ENCODE data around the gene CRTAP.
"Not testable (repeated sequence)": the region's sequence is repeated elsewhere in the genome, so short reads cannot be mapped to it uniquely, and the experiment has no call there.

CRTAP gene

DNA sequence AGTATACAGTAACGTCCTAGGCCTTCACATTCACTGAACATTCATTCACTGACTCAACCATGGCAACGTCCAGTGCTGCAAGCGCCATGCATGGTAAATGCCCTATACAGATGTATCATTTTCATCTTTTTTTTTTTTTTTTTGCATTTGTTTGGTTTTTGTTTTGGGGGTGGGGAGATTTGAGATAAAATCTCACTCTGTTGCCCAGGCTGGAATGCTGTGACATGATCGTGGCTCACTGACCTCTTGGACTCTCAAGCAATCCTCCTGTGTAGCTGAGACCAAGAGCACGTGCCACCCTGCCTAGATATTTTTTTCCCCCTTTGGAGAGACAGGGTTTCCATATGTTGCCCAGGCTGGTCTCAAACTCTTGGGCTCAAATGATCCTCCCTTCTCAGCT is 67.4 kb downstream of the CRTAP start:
- no peak for DNase-seq

DNA sequence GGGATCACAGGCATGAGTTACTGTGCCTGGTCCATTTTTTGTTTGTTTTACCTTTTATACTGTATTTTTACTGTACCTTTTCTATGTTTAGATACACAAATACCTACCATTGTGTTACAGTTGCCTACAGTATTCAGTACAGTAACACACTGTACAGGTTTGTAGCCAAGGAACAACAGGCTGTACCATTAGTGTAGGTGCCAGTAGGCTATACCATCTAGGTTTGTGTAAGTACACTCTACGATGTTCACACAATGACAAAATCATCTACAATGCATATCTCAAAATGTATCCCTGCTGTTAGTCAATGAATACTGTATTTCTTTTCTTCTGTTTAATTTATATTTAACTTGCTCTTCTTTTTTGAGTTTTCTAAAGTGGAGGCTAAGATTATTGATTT is 67.8 kb downstream of the CRTAP start:
- DNase-seq = not testable (repeated sequence)

DNA sequence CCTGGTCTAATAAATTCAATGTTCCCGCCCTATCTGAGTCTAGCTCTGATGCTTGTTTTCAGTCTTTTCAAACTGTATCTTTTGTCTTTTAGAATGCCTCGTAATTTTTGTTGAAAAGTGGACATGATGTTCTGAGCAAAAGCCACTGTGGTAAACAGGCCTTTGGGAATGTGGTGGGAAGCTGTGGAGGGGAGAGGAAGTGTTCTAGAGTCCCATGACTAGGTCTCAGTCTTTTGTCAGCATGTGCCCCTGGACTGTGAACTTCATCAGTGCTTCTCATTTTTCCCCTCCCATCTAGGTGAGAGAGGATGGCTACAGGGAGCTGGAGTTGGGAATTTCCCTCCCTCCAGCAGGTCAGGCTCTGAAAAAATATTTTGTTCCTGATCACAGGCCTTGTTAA is 71.0 kb downstream of the CRTAP start:
- DNase-seq = no peak

DNA sequence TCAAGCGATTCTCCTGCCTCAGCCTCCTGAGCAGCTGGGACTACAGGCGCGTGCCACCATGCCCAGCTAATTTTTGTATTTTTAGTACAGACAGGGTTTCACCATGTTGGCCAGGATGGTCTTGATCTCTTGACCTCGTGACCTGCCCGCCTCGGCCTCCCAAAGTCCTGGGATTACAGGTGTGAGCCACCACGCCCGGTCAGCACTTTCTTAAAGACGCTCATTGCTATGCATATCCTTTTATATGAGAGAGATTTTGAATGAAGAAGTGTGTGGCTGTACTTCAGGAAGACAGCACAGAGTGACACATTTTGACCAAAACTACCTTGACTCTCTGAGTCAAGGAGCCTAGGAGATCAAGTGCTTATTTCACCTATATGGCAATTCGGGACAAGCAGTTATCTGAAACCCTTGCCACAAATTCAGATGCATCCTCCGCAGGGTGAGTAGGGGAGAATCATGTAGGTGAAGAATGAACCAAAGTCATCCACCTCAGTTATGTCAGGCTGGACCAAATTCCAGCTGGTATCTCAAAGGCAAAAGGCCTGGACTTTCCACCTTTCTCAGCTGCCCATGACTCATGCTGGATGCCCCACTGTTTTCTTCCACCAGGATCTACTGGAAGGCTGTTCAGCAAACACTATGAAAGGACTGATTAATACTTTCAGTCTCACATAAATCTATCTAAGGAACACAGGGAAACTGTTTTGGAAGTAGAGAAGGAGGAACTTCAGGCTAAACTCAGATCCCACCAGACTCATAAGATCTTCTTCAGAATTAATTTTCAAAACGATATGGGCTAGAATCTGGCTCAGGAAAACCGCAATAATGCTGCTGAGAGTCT is 72.9 kb downstream of the CRTAP start:
- no peak for DNase-seq

DNA sequence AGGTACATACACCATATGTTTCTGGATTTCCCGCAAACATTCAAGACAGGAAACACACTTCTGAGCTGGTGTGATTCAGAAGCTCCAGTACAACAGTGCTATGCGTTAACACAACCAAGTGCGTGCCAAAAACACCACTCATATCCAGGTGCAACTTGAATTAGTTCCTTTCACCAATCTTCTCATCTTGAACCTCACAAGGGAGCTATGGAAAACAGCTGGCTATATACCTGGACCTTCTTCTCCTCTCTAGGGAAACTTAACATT is 73.5 kb downstream of the CRTAP start:
- DNase-seq = no peak

DNA sequence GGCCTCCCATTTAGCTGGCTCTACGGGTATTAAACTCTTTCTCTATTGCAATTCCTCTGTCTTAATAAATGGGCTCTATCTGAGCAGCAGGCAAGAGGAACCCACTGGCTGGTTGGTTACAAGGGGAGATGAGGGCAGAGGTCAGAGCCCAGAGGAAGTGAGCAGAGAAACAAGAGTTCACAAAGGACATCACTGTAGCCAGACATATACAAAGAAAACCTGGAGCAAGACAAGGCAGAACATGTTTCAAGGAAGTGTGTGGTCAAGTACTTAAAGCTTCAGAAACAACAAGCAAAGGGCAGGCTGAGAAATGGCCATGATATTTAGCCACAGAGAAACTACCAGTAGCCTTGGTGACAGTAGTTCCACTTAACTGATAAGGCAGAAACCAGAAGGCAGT is 80.5 kb downstream of the CRTAP start:
- no peak for DNase-seq

DNA sequence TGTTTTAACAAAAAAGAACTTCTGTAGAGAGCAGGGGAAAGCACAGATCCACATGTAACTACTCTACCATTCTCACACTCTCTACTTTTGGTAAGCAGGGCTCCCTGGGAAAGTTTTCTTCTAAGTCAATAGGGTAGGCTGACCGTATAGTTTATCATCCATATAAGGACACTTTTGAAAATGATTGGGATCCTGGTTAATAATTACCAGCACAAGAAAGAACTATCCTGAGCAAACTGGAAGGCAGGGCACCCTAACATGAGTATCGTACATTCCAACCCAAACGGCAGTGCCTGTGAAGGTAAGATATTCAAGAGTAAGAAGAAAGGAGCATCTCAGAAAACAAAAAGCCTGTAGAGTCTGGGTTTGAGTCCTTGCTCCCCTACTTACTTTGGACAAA is 82.7 kb downstream of the CRTAP start:
- no peak for DNase-seq
